Glomerular visceral epithelial cell (primary cell): ENCODE results near the gene SPATA21.
"Not testable (repeated sequence)": the region's sequence is repeated elsewhere in the genome, so short reads cannot be mapped to it uniquely, and the experiment has no call there.

Experiments used
- DNase-seq: peaks from one replicate; pipeline ENCODE4 v3.0.0-alpha.2; 2016; ENCODE audit errors: extremely low spot score

The SPATA21 gene, protein sequence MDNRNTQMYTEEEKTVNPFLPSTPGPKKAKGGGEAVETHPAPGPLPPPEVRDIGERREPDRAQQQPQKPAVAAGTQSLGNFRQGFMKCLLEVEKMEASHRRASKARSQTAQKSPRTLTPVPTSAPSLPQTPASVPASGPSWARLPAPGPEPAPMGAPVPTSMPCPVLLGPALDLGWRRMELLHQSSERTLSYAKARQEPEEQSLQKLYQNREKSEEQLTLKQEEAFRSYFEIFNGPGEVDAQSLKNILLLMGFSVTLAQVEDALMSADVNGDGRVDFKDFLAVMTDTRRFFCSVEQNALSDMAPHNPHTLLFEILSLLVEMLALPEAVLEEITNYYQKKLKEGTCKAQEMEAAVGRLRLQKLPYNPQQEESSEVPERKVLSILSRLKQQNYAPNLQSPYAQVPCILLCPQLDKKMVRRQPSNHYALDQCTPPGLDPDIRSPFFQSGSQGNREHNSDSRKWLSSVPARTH

DNA sequence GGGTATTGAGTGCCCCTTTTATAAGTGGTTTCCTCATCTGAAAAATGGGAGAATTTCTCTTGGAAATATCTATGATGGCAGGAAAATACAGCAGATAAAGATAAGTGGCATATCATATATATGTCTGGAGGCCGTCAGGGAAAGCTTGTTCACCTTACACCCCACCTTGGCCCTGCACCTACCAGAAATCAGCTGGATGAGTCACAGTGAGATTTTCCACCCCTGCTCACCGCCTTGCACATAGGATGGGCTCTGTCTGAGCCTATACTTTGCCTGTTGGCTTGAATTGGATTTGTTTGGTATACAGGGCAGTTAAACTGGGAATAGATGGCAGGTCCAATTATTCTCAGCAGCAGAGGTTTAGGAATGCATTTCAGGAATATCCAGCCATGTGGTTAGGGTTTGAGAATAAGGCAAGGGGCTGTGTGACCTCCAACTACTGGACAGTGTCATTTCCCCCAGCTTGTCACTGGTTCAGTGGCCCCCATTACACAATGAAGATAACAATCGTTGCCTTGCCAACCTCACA, at the start of gene SPATA21:
Gene SPATA21, minus strand, starts transcription at position 479 of the 529 bp plus-strand sequence. CDS start 6,053 bp downstream, outside the sequence.
- no peak for DNase-seq

GRCh38 chr1:16487011-16487410, 49.8 kb upstream of the SPATA21 start:
- DNase-seq = not testable (repeated sequence)

GRCh38 chr1:16486316-16486715, 49.1 kb upstream of the SPATA21 start:
- DNase-seq = not testable (repeated sequence)

- no peak for DNase-seq
These were observed 47.7 kb upstream of the SPATA21 start for GRCh38 chr1:16484931-16485330.

DNA sequence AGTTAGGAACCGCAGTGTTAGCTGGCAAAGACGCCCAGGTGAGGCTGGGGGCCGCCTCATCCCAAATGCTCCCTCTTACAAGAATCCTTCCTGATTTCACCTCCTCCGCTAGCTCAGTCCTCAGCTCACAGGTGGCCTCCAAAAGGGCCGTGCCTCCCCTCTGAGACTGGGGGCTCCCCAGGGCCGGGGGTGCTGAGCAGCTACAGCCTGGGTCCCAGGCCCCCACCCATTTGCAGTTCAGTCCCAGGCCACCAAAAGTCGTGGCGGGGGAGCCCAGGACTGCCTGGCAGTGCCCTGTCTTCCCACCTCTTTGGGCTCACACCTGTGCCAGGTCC, 47.2 kb upstream of the SPATA21 start:
- no peak for DNase-seq

DNA sequence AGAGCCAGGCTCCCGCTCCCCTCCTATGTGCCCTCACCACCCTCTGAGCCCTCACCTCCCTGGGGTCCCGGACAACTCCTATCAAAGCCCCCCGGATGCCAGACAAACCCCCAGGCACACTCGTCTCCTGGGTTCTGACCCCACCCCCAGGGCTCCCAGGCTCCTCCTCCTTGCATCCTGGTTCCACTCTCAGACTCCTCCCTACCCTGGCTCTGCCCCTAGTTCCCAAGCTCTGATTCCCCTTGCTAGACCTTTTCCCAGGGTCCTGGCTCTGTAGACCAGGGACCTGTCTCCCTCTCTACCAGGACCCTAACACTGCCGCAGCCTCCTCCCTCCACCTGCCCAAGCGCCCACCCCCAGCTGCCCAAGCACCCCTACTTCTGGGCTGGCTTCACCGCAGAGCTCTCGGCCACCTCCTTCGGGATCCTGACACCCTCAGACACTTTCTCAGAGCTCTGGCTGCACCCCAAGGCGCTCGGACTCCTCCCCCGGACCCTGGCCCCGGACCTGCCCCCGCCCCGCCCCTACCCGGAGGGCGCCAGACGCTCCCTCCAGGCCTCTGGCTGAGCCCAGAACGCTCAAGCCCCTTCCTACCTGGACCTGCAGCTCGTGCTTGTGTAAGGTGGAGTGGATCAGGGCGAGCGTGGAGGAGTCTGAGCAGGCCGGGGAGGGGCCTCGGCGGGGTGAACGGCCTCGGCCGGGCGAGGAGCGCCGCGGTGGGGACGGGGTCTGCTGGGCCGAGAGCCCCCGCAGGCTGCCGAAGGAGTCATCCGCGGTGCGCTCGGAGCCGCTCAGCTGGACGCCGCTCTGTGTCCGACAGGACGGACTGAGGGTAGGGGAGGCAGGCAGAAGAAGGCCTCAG, 46.6 kb upstream of the SPATA21 start:
- not testable (repeated sequence) for DNase-seq

DNA sequence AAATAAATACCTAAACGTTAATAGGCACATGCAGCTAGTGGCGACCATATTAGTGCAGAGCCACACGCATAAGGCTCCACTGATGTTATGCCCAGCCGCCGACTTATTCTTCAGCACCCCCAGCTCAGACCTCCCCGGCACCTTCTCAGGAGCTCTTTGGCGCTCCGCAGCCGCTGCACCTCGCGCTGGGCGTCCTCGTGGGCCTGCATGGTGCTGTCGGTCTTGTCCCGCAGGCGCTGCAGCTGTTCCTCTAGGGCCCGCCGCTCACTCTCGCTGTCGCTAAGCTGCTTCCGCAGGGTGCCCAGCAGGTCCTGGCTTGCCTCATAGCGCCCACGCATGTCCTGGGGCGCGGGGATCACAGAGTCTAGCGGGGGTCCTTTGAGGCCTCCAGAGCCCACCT, 45.9 kb upstream of the SPATA21 start:
- DNase-seq = not testable (repeated sequence)

DNA sequence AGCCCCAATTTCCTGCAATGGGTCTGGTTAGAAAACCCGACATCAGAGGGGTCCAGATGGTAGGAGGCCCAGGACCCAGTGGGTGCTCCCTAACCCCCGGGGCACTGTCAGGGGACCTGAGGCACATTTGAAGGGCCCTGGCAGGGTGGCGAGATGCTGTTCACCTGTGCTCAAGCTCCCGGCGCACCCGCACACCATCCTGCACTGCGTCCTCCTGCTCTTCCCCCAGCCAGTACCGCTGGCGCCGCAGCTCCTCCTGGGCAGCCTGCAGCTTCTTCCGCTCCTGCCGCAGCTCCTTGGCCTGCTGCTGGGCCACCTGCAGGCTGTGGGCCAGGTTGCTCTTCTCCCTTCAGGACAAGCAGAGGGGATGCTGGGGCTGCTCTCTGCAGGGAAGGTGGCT, 40.9 kb upstream of the SPATA21 start:
- no peak for DNase-seq

- not testable (repeated sequence) for DNase-seq
These were observed 38.8 kb upstream of the SPATA21 start for GRCh38 chr1:16475771-16476770.

GRCh38 chr1:16474891-16475290, 37.7 kb upstream of the SPATA21 start:
- not testable (repeated sequence) for DNase-seq

DNA sequence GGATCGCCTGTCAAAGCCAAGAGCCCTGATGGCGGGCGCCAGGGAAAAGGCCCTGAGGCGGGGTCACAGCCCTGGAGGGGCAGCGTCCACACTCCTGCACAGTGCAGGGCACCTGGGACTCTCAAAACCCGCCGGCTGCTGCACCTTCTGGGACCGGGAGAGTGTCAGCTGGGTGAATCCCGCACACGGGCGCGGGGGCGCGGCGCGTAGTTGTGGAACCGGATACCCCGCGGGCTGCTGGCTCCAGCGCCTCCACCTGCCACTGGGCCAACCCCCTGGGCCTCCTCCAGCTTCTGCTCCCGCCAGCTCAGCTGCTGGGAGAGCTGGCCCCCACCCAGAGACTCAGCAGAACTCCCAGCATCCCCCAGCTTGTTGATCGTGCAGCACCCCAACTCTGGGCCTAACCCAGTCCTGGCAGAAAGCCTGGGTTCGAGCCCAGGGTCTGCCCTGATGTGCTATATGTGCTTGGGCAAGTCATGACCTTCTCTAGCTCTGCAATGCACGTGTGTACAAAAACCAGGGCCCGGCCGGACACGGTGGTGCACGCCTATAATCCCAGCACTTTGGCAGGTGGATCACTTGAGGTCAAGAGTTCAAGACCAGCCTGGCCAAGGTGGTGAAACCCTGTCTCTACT, 37.1 kb upstream of the SPATA21 start:
- no peak for DNase-seq

DNA sequence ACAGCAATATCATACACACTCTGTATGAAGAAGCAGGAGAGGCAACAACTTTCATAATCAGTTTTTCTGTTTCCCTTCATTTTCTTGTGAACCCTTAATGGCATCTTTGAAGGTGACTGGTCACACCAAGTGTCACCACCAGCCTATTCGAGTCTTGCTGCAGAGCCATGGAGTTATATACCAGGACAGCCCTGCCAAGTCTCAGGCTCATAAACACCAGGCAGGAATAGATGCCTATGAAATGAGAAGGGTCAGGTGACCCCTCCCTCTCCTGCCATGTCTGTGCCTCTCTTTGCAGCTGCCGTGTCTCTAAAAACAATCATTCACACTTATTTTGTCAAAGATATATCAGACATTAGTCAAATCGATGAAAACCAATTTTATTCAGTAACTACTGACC, 31.3 kb upstream of the SPATA21 start:
- DNase-seq = no peak

DNA sequence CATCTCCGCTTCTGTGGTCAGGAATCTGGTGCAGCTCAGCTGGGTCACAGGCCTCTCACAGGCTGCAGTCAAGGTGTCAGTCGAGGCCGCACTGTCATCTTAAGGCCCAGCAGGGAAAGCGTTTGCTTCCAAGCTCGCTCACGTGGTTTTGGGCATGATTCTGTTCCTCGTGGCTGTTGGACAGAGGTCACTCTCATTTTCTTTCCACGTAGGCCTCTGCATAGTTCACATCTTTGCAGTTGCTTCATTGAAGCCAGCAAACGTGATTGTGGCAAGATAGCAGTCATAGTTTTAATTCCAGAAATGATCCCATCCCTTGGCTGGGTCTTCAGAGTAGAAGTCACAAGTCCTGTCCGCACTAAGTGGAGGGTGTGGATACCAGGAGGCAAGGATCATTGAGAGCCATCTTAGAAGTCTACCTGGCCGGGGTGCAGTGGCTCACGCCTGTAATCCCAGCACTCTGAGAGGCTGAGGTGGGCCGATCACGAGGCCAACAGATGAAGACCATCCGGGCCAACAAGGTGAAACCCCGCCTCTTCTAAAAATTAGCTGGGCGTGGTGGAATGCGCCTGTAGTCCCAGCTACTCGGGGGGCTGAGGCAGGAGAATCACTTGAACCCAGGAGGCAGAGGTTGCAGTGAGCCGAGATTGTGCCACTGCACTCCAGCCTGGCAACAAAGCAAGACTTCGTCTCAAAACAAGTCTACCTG, 27.8 kb upstream of the SPATA21 start:
- no peak for DNase-seq

DNA sequence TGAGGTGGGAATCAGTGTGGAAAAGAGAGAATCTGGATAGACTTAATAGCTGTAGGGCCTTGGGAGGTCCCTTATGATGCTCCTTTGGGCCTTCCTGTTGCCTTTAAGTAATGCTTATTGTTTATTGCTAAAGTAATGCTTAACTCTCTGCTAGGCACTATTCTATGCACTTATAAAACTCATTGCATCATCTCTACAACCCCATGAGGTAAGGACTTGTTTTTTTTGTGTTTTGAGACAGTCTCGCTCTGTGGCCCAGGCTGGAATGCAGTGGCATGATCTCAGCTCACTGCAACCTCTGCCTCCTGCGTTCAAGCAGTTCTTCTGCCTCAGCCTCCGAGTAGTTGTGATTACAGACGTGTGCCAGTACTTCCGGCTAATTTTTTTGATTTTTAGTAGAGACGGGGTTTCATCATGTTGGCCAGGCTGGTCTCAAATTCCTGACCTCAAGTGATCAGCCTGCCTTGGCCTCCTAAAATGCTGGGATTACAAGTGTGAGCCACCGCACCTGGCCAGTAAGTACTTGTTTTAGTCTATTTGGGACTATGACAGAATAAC, 25.6 kb upstream of the SPATA21 start:
- DNase-seq = no peak

GRCh38 chr1:16461681-16462080, 24.5 kb upstream of the SPATA21 start:
- DNase-seq = no peak

GRCh38 chr1:16459352-16459925, 22.2 kb upstream of the SPATA21 start:
- no peak for DNase-seq

GRCh38 chr1:16458831-16459230, 21.6 kb upstream of the SPATA21 start:
- DNase-seq = no peak

DNA sequence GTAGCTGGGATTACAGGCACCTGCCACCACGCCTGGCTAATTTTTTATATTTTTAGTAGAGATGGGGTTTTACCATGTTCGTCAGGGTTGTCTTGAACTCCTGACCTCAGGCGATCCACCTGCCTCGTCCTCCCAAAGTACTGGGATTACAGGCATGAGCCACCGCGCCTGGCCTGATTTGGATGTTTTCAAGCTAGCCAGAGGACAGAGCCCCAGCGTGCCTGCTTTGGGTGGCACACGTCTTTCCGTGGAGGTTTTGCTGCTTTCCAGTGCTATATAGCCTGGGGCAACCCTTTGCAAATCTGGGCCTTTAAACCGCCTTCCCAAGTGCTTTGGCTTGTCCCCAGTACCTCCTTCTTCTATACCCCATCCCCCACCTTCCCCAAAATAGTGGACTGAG, 18.9 kb upstream of the SPATA21 start:
- DNase-seq = not testable (repeated sequence)

- DNase-seq = not testable (repeated sequence)
These were observed 17.7 kb upstream of the SPATA21 start for GRCh38 chr1:16454909-16455308.
